H1 (cell line): ENCODE measurements around the gene TPST2. TPM values are rescaled to one million over a fixed set of nuclear protein-coding genes. Genes with fewer than 3 reads are reported as not detected.

Experiments used
- CTCF ChIA-PET: fragments of 300-600 bp; sonication (Branson Sonifier 250); formaldehyde crosslinking; loops from one replicate; lab custom pipeline; 2021; ENCODE audit not compliant: partially characterized antibody; lab: Charles Lee
- POLR2A ChIA-PET: fragments of 300-600 bp; sonication (Branson Sonifier 250); formaldehyde crosslinking; loops from one replicate; lab custom pipeline; 2021; ENCODE audit warnings: inconsistent platforms; ENCODE audit not compliant: partially characterized antibody; lab: Charles Lee
- DNase-seq, 2 experiments: peaks; one replicate each; pipeline versions ENCODE4 v3.0.0 to v3.0.0-alpha.2; 2010 to 2022; ENCODE audit warnings: low spot score in 2 of 2, low read depth in 1 of 2, mixed read lengths in 1 of 2
- FAIRE-seq: peaks from 2 replicates; lab custom pipeline; 2011; peaks lifted over from hg19 to GRCh38; lab: Jason Lieb, UNC
- H2AFZ ChIP-seq: 2 replicates; pipeline ENCODE4 v1.8.1; 2012; ENCODE audit warnings: low read length, inconsistent platforms
- H2AK5ac ChIP-seq: 2 replicates; pipeline ENCODE4 v1.6.1; 2013; ENCODE audit warnings: low read depth, low read length
- H2BK120ac ChIP-seq: replicated peaks from 2 replicates; pipeline ENCODE3; 2013; ENCODE audit warnings: low read depth, low read length, inconsistent platforms
- H2BK12ac ChIP-seq: 2 replicates; pipeline ENCODE4 v1.6.1; 2013; ENCODE audit warnings: low read depth, low read length
- H2BK15ac ChIP-seq: 2 replicates; pipeline ENCODE4 v1.6.1; 2013; ENCODE audit warnings: low read length
- H2BK20ac ChIP-seq: 2 replicates; pipeline ENCODE4 v1.6.1; 2013; ENCODE audit warnings: low read length
- H2BK5ac ChIP-seq: 2 replicates; pipeline ENCODE4 v1.6.1; 2013; ENCODE audit warnings: low read depth, low read length
- H3K14ac ChIP-seq: 2 replicates; pipeline ENCODE4 v1.6.1; 2013; ENCODE audit warnings: inconsistent platforms; ENCODE audit not compliant: insufficient read length
- H3K18ac ChIP-seq: 2 replicates; pipeline ENCODE4 v1.6.1; 2013; ENCODE audit warnings: low read length; ENCODE audit errors: extremely low read depth
- H3K23ac ChIP-seq: 2 replicates; pipeline ENCODE4 v1.6.1; 2013; ENCODE audit warnings: inconsistent platforms; ENCODE audit not compliant: insufficient read length
- H3K23me2 ChIP-seq: 2 replicates; pipeline ENCODE4 v1.6.1; 2013; ENCODE audit warnings: low read depth, low read length
- H3K27ac ChIP-seq: 2 replicates; pipeline ENCODE4 v1.6.1; 2011; ENCODE audit warnings: low read depth, low read length, inconsistent platforms
- H3K27me3 ChIP-seq, 4 experiments: replicated peaks in 1 of 4; 1 replicate in 1 of 4; 2 replicates in 3 of 4; pipeline versions ENCODE4 v1.6.1 to v1.8.1; 2011 to 2013; ENCODE audit warnings: low read length in 3 of 4, mild to moderate bottlenecking in 3 of 4, inconsistent platforms in 2 of 4, mixed read lengths in 2 of 4, moderate library complexity in 1 of 4; ENCODE audit not compliant: control insufficient read depth in 3 of 4, insufficient read depth in 3 of 4; ENCODE audit errors: extremely low read depth in 1 of 4
- H3K36me3 ChIP-seq, 4 experiments: 2 replicates each; pipeline versions ENCODE4 v1.6.1 to v1.8.1; 2011 to 2013; ENCODE audit warnings: mild to moderate bottlenecking in 4 of 4, low read length in 3 of 4, moderate library complexity in 2 of 4, control low read depth in 1 of 4, inconsistent platforms in 1 of 4; ENCODE audit not compliant: insufficient read depth in 4 of 4, control insufficient read depth in 2 of 4
- H3K4ac ChIP-seq: replicated peaks from 2 replicates; pipeline ENCODE3; 2013; ENCODE audit warnings: low read length, low read depth, mixed read lengths, inconsistent platforms; ENCODE audit not compliant: insufficient read length
- H3K4me1 ChIP-seq, 4 experiments: replicated peaks in 1 of 4; 1 replicate in 1 of 4; 2 replicates in 3 of 4; pipeline versions ENCODE4 v1.6.1 to v1.8.1; 2011 to 2013; ENCODE audit warnings: low read length in 3 of 4, inconsistent platforms in 2 of 4, mixed read lengths in 1 of 4; ENCODE audit not compliant: insufficient read depth in 4 of 4, control insufficient read depth in 3 of 4
- H3K4me2 ChIP-seq, 2 experiments: 2 replicates each; pipeline versions ENCODE4 v1.6.1 to v1.8.1; 2011 to 2013; ENCODE audit warnings: low read depth in 2 of 2, low read length in 2 of 2, control low read depth in 1 of 2, inconsistent platforms in 1 of 2, mild to moderate bottlenecking in 1 of 2; ENCODE audit not compliant: insufficient read depth in 1 of 2
- H3K4me3 ChIP-seq, 4 experiments: fragments of 200-600, 300-600 bp in 1 of 4; sonication (generic), shearing (Covaris generic), sonication (Bioruptor Twin) in 1 of 4; 2 replicates each; pipeline versions ENCODE4 v1.5.1 to v1.8.1; 2011 to 2016; ENCODE audit warnings: low read length in 4 of 4, low read depth in 3 of 4, control low read depth in 2 of 4, inconsistent platforms in 2 of 4, mild to moderate bottlenecking in 2 of 4, mixed read lengths in 1 of 4, moderate library complexity in 1 of 4; ENCODE audit not compliant: insufficient read depth in 2 of 4; ENCODE audit errors: extremely low read depth in 1 of 4
- H3K56ac ChIP-seq: replicated peaks from 2 replicates; pipeline ENCODE3; 2013; ENCODE audit warnings: low read depth, mild to moderate bottlenecking, mixed read lengths, low read length, inconsistent platforms; ENCODE audit not compliant: insufficient read length
- H3K79me1 ChIP-seq: 2 replicates; pipeline ENCODE4 v1.6.1; 2013; ENCODE audit warnings: low read depth, low read length, control low read depth
- H3K79me2 ChIP-seq, 2 experiments: 2 replicates each; pipeline versions ENCODE4 v1.6.1 to v1.8.1; 2012 to 2013; ENCODE audit warnings: low read length in 2 of 2, mild to moderate bottlenecking in 2 of 2, inconsistent platforms in 1 of 2; ENCODE audit not compliant: insufficient read depth in 2 of 2, control insufficient read depth in 1 of 2
- H3K9ac ChIP-seq, 4 experiments: replicated peaks in 1 of 4; 1 replicate in 1 of 4; 2 replicates in 3 of 4; pipeline versions ENCODE4 v1.6.1 to v1.8.1; 2011 to 2013; ENCODE audit warnings: low read depth in 3 of 4, low read length in 3 of 4, control low read depth in 2 of 4, mild to moderate bottlenecking in 2 of 4, moderate library complexity in 2 of 4, inconsistent platforms in 1 of 4; ENCODE audit errors: extremely low read depth in 1 of 4
- H3K9me3 ChIP-seq, 2 experiments: 2 replicates each; pipeline versions ENCODE4 v1.6.1 to v1.8.1; 2012 to 2013; ENCODE audit warnings: mild to moderate bottlenecking in 2 of 2, moderate library complexity in 2 of 2, control low read depth in 1 of 2, inconsistent platforms in 1 of 2, low read depth in 1 of 2, low read length in 1 of 2, mixed read lengths in 1 of 2; ENCODE audit not compliant: insufficient read depth in 2 of 2
- H4K20me1 ChIP-seq, 2 experiments: replicated peaks in 1 of 2; 2 replicates each; pipeline versions ENCODE3 to v1.8.1; 2011 to 2013; ENCODE audit warnings: inconsistent platforms in 2 of 2, low read length in 2 of 2, mild to moderate bottlenecking in 1 of 2; ENCODE audit not compliant: insufficient read depth in 2 of 2, control insufficient read depth in 1 of 2
- H4K5ac ChIP-seq: 2 replicates; pipeline ENCODE4 v1.6.1; 2013; ENCODE audit warnings: low read length, low read depth, mixed read lengths, inconsistent platforms; ENCODE audit not compliant: insufficient read length
- H4K8ac ChIP-seq: 2 replicates; pipeline ENCODE4 v1.8.0; 2013; ENCODE audit warnings: mild to moderate bottlenecking, moderate library complexity, low read length, inconsistent platforms; ENCODE audit not compliant: insufficient read depth; ENCODE audit errors: extremely low read depth
- H4K91ac ChIP-seq: replicated peaks from 2 replicates; pipeline ENCODE3; 2013; ENCODE audit warnings: low read length, mixed read lengths, inconsistent platforms; ENCODE audit not compliant: insufficient read length
- FOSL1 ChIP-seq: IDR thresholded peaks from 2 replicates; pipeline ENCODE4 v1.6.1; 2011; ENCODE audit warnings: mild to moderate bottlenecking, low read depth, low read length, moderate library complexity; ENCODE audit not compliant: insufficient read depth
- HDAC6 ChIP-seq: IDR thresholded peaks from one replicate; pipeline ENCODE4 v1.7.1; 2012; ENCODE audit warnings: low read depth, mild to moderate bottlenecking, inconsistent platforms, low read length, moderate library complexity
- WGBS, 2 experiments: shearing (Covaris generic) in 1 of 2; methylation state at CpG; one replicate each; pipeline versions ENCODE4 v1.1.6 to v1.1.7; 2013 to 2015; ENCODE audit warnings: low lambda C conversion rate in 2 of 2, mixed read lengths in 2 of 2, inconsistent platforms in 1 of 2, low coverage in 1 of 2, missing lambda C conversion rate in 1 of 2; ENCODE audit not compliant: insufficient replicate concordance in 2 of 2, insufficient coverage in 1 of 2, insufficient read length in 1 of 2; ENCODE audit errors: extremely low coverage in 1 of 2, missing lambda C conversion rate in 1 of 2; 5-methylcytosine and 5-hydroxymethylcytosine counted together
- polyA plus RNA-seq, 7 experiments: library from polyadenylated mRNA; depleted of rRNA in 3 of 7; stranded (reverse) in 5 of 7; unstranded in 2 of 7; fragments of >200 nt in 5 of 7; fragments of 200-250 nt in 2 of 7; gene quantifications; 1 replicate in 5 of 7; 2 replicates in 1 of 7; 4 replicates in 1 of 7; pipeline versions ENCODE4 v1.2.1 to v1.2.3, GENCODE V29; 2011 to 2013; ENCODE audit warnings: missing spikeins in 2 of 7, mixed read lengths in 2 of 7
- total RNA-seq: library from RNA; stranded (reverse); fragmentation: NEBNext Ultra II Directional; extraction: Animal tissue kit (Norgen Biotek cat#: 25700); gene quantifications from 2 replicates; pipeline ENCODE4 v1.2.1, GENCODE V29; 2021

The TPST2 gene
- total and polyA plus RNA-seq, 2 of the 8 experiments (the other 6 are each of a cell fraction or from before 2014, with no cell fraction given), result 58.8 to 143 TPM

- no peak overlapping the region; the same call in 1 of the 2 replicates for H2BK5ac ChIP-seq
- no peak overlapping the region for H4K8ac ChIP-seq
- H2BK12ac ChIP-seq, result no peak overlapping the region
- H3K27ac ChIP-seq, result no peak overlapping the region
- peak overlapping the region; percentile 100 for H2BK20ac ChIP-seq
- H3K9ac ChIP-seq, result no peak overlapping the region
- no peaks in the 10 kb centered on the region for H3K36me3 ChIP-seq
- peak overlapping the region; percentile 40 to 89 for H3K4me2 ChIP-seq
- H3K4ac ChIP-seq, result no peak overlapping the region
- ChIA-PET POLR2A (interaction anchor here (0.9 to 1.5 kb wide), 3 partner anchors 9 to 55 kb away, joined by 3 to 4 read pairs (median 3); partner anchors contain the start of gene MIAT), CTCF (interaction anchor here (1.0 to 1.6 kb wide), 3 partner anchors 12 to 59 kb away, joined by 3 to 5 read pairs (median 3); no protein-coding TSS in a partner anchor)
- no peaks in the 10 kb centered on the region for H3K9me3 ChIP-seq
- WGBS, 2 experiments, result 25% methylated on average over 14 of the region's 14 CpGs; no CpG with 5 or more reads in 1 of the 2 experiments
- H2BK15ac ChIP-seq, result no peak overlapping the region
- no peak for DNase-seq
- peak overlapping the region in 1 of 4 experiments; percentile 45; a peak in 3 of 8 replicates for H3K4me3 ChIP-seq
- no peak overlapping the region for H4K5ac ChIP-seq
- 0 out of 2 replicates have a peak overlapping the region, but pooled peaks have one; percentile 80 for H3K18ac ChIP-seq
- H4K91ac ChIP-seq, result peak overlapping the region; percentile 67
- no peaks in the 10 kb centered on the region for H4K20me1 ChIP-seq
- H3K27me3 ChIP-seq, result peaks cover 5 to 31% (median 26%) of the 10 kb centered on the region in 4 experiments
- no peak overlapping the region for H3K23ac ChIP-seq
- H2AK5ac ChIP-seq, result no peak overlapping the region
- no peak overlapping the region for H3K14ac ChIP-seq
- H3K4me1 ChIP-seq, result peaks cover 22 to 43% (median 27%) of the 10 kb centered on the region in 4 experiments
- H3K56ac ChIP-seq, result no peak overlapping the region
- H3K79me1 ChIP-seq, result no peaks in the 10 kb centered on the region
- no peak overlapping the region for H2AFZ ChIP-seq
- H3K23me2 ChIP-seq, result peaks cover 3% of the 10 kb centered on the region; the same call in 1 of the 2 replicates
- H2BK120ac ChIP-seq, result peak overlapping the region; percentile 16
- FAIRE-seq, result peak; percentile 24
- H3K79me2 ChIP-seq, result no peaks in the 10 kb centered on the region
- no peak for TF ChIP-seq HDAC6
- no peak for TF ChIP-seq FOSL1
These were observed 24.4 kb upstream of the TPST2 start for GRCh38 chr22:26614322-26614721.
